Measurements from ENCODE around the gene NRG3. TPM values are rescaled to one million over a fixed set of nuclear protein-coding genes. Genes with fewer than 3 reads are reported as not detected.
A peak's percentile ranks its signal among the peaks of the same experiment; 100 is the strongest.

The NRG3 gene
- total RNA-seq, 2 donors from 2014 or later = 0.41 TPM; not detected in 1

DNA sequence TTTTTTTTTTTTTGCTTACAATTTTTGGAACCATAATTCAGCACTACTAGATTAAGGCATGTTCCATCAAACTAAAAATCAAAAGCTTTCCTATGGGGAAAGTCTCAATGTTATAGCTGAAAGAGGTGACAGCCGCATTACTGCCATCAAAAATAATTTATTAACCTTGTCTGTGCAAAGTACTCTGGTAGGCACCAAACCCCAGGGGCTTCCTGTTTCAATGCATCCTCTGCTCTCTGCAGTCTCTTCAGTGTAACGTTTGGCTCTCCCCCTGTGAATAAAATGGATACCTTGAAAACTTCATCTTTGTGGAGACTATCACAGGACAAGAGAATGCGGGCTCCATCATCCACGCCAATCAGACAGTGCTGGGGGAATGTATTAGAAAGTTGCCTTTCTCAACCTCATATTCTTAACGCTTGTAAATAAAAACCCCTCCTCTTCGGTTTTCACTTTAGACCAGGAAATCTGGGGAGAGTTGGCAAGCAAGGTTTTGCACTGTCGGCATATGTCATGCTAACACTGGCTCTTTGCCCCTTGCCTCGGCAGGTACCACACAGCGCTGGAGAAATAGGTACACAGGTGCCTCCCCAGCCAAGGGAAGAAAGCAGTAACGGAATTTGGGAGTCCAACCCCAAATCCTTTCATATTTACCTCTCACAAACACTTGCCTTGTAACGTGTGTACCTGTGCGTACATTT lies 1.6 kb upstream of the NRG3 start:
- Histone ChIP-seq H3K4me1 (ENCODE audit: control insufficient read depth in 1 of 2, low read depth in 2 of 2) (peaks cover 9 to 16% of the 10 kb centered on the region in 2 donors), H3K27me3 (replicated peaks; ENCODE audit: insufficient read depth) (no peaks in the 10 kb centered on the region), H3K27ac (no peak overlapping the region), H3K36me3 (no peaks in the 10 kb centered on the region), H3K9me3 (no peaks in the 10 kb centered on the region), H3K4me3 (no peak overlapping the region)
- TF ChIP-seq, protein P1, sequence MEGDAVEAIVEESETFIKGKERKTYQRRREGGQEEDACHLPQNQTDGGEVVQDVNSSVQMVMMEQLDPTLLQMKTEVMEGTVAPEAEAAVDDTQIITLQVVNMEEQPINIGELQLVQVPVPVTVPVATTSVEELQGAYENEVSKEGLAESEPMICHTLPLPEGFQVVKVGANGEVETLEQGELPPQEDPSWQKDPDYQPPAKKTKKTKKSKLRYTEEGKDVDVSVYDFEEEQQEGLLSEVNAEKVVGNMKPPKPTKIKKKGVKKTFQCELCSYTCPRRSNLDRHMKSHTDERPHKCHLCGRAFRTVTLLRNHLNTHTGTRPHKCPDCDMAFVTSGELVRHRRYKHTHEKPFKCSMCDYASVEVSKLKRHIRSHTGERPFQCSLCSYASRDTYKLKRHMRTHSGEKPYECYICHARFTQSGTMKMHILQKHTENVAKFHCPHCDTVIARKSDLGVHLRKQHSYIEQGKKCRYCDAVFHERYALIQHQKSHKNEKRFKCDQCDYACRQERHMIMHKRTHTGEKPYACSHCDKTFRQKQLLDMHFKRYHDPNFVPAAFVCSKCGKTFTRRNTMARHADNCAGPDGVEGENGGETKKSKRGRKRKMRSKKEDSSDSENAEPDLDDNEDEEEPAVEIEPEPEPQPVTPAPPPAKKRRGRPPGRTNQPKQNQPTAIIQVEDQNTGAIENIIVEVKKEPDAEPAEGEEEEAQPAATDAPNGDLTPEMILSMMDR (IDR thresholded peaks at IDR 0.05) = no peak
- ATAC-seq (ENCODE audit: insufficient number of reproducible peaks, low FRiP score, low read depth) = no peak
- no peak for DNase-seq (ENCODE audit: low spot score)

DNA sequence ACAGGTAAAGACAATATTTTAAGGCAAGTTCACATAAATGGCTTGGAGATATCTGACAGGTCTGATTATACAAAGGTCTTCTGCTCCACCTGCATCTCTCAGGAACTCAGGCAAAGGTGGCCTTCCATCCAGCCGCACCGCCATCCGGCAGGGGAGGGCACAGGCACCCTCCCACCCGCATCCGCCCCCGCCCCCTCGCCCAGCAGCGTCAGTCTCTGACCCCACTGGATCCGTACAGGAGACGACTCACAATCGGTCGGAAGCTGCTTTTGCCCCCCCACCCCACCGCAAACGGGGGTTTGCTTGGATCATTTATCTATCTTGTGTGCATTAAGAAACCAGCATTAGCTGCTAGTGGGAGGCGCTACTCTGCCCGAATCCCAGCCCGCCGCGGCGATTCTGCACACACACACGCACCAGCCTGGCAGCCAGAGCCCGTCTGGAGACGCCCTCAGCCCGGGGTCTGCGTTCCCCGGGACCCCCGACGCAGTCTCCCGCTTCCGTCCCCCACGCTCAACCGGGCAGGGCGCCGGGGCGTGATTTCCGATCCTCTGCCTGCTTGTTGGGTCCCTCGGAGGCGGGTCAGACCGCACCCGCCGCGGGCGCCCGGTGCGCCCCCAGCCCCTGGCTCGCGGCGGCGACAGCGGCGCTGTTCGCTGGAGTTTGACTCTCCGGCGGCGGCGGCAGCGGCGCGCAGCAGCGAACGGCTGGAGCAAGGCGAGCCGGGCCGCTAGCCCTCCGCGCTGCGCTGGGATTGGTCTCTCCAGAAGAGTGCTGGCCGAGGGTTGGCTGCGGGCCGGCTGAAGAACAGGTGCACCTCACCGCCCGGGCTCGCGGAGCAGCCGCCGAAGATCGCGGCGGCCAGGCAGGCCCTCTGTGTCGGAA lies 820 bp upstream of the NRG3 start:
- Histone ChIP-seq H3K9me3 (no peaks in the 10 kb centered on the region), H3K27me3 (replicated peaks; ENCODE audit: insufficient read depth) (no peaks in the 10 kb centered on the region), H3K4me1 (ENCODE audit: control insufficient read depth in 1 of 2, low read depth in 2 of 2) (peaks cover 9 to 16% of the 10 kb centered on the region in 2 donors), H3K36me3 (no peaks in the 10 kb centered on the region), H3K4me3 (peak overlapping the region; percentile 57), H3K27ac (no peak overlapping the region)
- TF ChIP-seq, protein P1 (IDR thresholded peaks at IDR 0.05) = no peak
- DNase-seq (ENCODE audit: low spot score) (no peak), ATAC-seq (ENCODE audit: insufficient number of reproducible peaks, low FRiP score, low read depth) (no peak)

DNA sequence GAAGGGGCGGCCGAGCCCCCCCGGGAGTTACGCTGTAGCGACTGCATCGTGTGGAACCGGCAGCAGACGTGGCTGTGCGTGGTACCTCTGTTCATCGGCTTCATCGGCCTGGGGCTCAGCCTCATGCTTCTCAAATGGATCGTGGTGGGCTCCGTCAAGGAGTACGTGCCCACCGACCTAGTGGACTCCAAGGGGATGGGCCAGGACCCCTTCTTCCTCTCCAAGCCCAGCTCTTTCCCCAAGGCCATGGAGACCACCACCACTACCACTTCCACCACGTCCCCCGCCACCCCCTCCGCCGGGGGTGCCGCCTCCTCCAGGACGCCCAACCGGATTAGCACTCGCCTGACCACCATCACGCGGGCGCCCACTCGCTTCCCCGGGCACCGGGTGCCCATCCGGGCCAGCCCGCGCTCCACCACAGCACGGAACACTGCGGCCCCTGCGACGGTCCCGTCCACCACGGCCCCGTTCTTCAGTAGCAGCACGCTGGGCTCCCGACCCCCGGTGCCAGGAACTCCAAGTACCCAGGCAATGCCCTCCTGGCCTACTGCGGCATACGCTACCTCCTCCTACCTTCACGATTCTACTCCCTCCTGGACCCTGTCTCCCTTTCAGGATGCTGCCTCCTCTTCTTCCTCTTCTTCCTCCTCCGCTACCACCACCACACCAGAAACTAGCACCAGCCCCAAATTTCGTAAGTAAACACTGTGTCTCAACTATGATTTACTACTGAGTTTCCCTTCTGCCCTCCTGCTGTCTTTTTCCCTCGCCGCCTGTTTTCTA lies 666 bp downstream of the NRG3 start:
- H3K4me3 ChIP-seq = peak overlapping the region; percentile 57

DNA sequence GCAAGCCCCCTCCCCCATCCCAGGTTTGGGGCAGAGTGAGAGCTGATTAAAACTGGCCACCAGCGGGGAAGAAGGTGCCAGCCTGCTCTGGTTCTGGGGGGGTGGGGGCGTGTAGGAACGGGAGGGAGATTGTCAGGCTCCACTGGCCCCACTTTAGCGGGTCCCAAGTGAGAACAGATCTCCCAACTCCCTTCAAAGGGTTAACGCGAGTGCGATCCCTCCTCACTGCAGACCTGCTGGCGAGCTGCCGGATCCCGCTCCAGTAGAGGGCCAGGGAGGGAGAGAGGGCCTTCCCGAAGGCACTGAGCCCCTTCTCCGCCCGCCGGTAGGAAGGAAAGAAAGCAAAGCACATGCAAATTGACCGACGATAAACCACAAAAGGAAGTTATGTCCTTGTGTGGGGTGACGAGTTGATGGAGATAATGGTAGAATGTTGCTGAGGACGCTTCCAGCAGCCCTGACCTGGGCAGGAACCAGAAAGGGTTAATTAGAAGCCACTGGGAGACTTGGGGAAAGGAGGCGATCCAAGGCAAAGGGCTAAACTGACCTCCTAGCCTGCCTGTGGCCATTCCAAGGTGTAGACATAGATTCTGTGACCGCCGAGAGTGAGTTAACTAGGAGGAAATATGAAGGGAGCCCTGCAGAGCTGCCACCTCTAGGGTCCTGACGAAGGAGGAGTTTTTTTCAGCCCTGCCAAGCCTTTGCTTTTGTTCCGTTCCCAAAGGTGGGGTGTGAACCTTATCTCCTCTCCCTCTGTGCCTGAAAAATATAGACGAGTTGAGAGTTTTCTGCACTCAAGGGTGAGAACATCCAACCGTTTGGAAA lies 1.5 kb downstream of the NRG3 start:
- DNase-seq (ENCODE audit: low spot score) = no peak

More for the DNA sequence above, 666 bp downstream of the NRG3 start:
- TF ChIP-seq, protein P1 (IDR thresholded peaks at IDR 0.05) = no peak
- H3K9me3 ChIP-seq = no peaks in the 10 kb centered on the region
- ATAC-seq (ENCODE audit: insufficient number of reproducible peaks, low FRiP score, low read depth) = no peak
- no peaks in the 10 kb centered on the region for H3K27me3 ChIP-seq (replicated peaks; ENCODE audit: insufficient read depth)
- H3K4me1 ChIP-seq (ENCODE audit: control insufficient read depth in 1 of 2, low read depth in 2 of 2) = peaks cover 9 to 16% of the 10 kb centered on the region in 2 donors
- no peak for DNase-seq (ENCODE audit: low spot score)
- no peaks in the 10 kb centered on the region for H3K36me3 ChIP-seq
- H3K27ac ChIP-seq = no peak overlapping the region

More for the DNA sequence above, 1.5 kb downstream of the NRG3 start:
- peaks cover 9 to 16% of the 10 kb centered on the region in 2 donors for H3K4me1 ChIP-seq (ENCODE audit: control insufficient read depth in 1 of 2, low read depth in 2 of 2)
- H3K27ac ChIP-seq = no peak overlapping the region
- no peaks in the 10 kb centered on the region for H3K36me3 ChIP-seq
- no peaks in the 10 kb centered on the region for H3K27me3 ChIP-seq (replicated peaks; ENCODE audit: insufficient read depth)
- TF ChIP-seq, protein P1 (IDR thresholded peaks at IDR 0.05) = no peak
- ATAC-seq (ENCODE audit: insufficient number of reproducible peaks, low FRiP score, low read depth) = no peak
- peak overlapping the region; percentile 57 for H3K4me3 ChIP-seq
- no peaks in the 10 kb centered on the region for H3K9me3 ChIP-seq

Measured in thoracic aorta (tissue), 2 donors.